Measurements from ENCODE around the gene CDC6. TPM values are rescaled to one million over a fixed set of nuclear protein-coding genes. Genes with fewer than 3 reads are reported as not detected.

The CDC6 gene
- 1 to 10 TPM; 1.2 to 2.7 TPM for total RNA-seq
- total RNA-seq, result 1.5 to 1.7 reads per million in 2 donors

- Mint-ChIP-seq H3K27ac (peak within 1 kb of the TSS; percentile 96), H3K36me3 (ENCODE audit: low read depth) (no peaks in the 10 kb centered on the region), H3K27me3 (no peaks in the 10 kb centered on the region), H3K4me1 (peaks cover 27% of the 10 kb centered on the region), H3K4me3 (peak within 1 kb of the TSS; percentile 100)
- DNase-seq (peak; percentile 94 to 96 (median 95)), ATAC-seq (peak; percentile 94)
- H3K9me3 ChIP-seq (ENCODE audit: control insufficient read depth, low read length, poor library complexity, severe bottlenecking), result no peaks in the 10 kb centered on the region
Observed at GRCh38 chr17:40287494-40288369, at the start of gene CDC6. Gene CDC6 (plus strand): TSS chr17:40287879. CDS start chr17:40289421, 1,542 bp downstream.

GRCh38 chr17:40241252-40241834, 46.3 kb upstream of the CDC6 start:
- Mint-ChIP-seq H3K36me3 (ENCODE audit: low read depth) (no peaks in the 10 kb centered on the region), H3K27ac (peak overlapping the region; percentile 43), H3K4me3 (no peak overlapping the region), H3K27me3 (no peaks in the 10 kb centered on the region), H3K4me1 (peaks cover 26% of the 10 kb centered on the region)
- no peak for ATAC-seq
- no peaks in the 10 kb centered on the region for H3K9me3 ChIP-seq (ENCODE audit: control insufficient read depth, low read length, poor library complexity, severe bottlenecking)
- DNase-seq, result no peak

GRCh38 chr17:40242774-40243173, 44.9 kb upstream of the CDC6 start:
- H3K4me1 Mint-ChIP-seq, result peaks cover 26% of the 10 kb centered on the region
- H3K27ac Mint-ChIP-seq, result peak overlapping the region; percentile 47
- no peak overlapping the region for H3K4me3 Mint-ChIP-seq

GRCh38 chr17:40243761-40244160, 43.9 kb upstream of the CDC6 start:
- no peaks in the 10 kb centered on the region for H3K9me3 ChIP-seq (ENCODE audit: control insufficient read depth, low read length, poor library complexity, severe bottlenecking)
- Mint-ChIP-seq H3K27me3 (no peaks in the 10 kb centered on the region), H3K27ac (peak overlapping the region; percentile 47), H3K36me3 (ENCODE audit: low read depth) (no peaks in the 10 kb centered on the region), H3K4me1 (peaks cover 26% of the 10 kb centered on the region), H3K4me3 (no peak overlapping the region)
- DNase-seq (no peak), ATAC-seq (no peak)

More at GRCh38 chr17:40242774-40243173, 44.9 kb upstream of the CDC6 start:
- H3K27me3 Mint-ChIP-seq, result no peaks in the 10 kb centered on the region
- no peak for DNase-seq
- ATAC-seq, result no peak
- H3K9me3 ChIP-seq (ENCODE audit: control insufficient read depth, low read length, poor library complexity, severe bottlenecking), result no peaks in the 10 kb centered on the region
- no peaks in the 10 kb centered on the region for H3K36me3 Mint-ChIP-seq (ENCODE audit: low read depth)

GRCh38 chr17:40244255-40244654, 43.4 kb upstream of the CDC6 start:
- Mint-ChIP-seq H3K4me1 (peaks cover 26% of the 10 kb centered on the region), H3K27ac (peak overlapping the region; percentile 47), H3K4me3 (no peak overlapping the region), H3K27me3 (no peaks in the 10 kb centered on the region), H3K36me3 (ENCODE audit: low read depth) (no peaks in the 10 kb centered on the region)
- ATAC-seq, result no peak
- DNase-seq, result no peak
- H3K9me3 ChIP-seq (ENCODE audit: control insufficient read depth, low read length, poor library complexity, severe bottlenecking), result no peaks in the 10 kb centered on the region

GRCh38 chr17:40247926-40248495, 39.7 kb upstream of the CDC6 start:
- Mint-ChIP-seq H3K4me3 (no peak overlapping the region), H3K27me3 (no peaks in the 10 kb centered on the region), H3K27ac (no peak overlapping the region), H3K4me1 (peaks cover 10% of the 10 kb centered on the region), H3K36me3 (ENCODE audit: low read depth) (no peaks in the 10 kb centered on the region)
- ATAC-seq, result no peak
- DNase-seq, result no peak
- no peaks in the 10 kb centered on the region for H3K9me3 ChIP-seq (ENCODE audit: control insufficient read depth, low read length, poor library complexity, severe bottlenecking)

GRCh38 chr17:40248507-40248906, 39.2 kb upstream of the CDC6 start:
- no peaks in the 10 kb centered on the region for H3K9me3 ChIP-seq (ENCODE audit: control insufficient read depth, low read length, poor library complexity, severe bottlenecking)
- DNase-seq, result no peak
- Mint-ChIP-seq H3K27me3 (no peaks in the 10 kb centered on the region), H3K4me1 (peaks cover 6% of the 10 kb centered on the region), H3K4me3 (no peak overlapping the region), H3K27ac (no peak overlapping the region), H3K36me3 (ENCODE audit: low read depth) (no peaks in the 10 kb centered on the region)
- no peak for ATAC-seq

GRCh38 chr17:40251576-40251975, 36.1 kb upstream of the CDC6 start:
- peaks cover 5% of the 10 kb centered on the region for H3K4me1 Mint-ChIP-seq
- peak overlapping the region; percentile 27 for H3K27ac Mint-ChIP-seq
- no peak overlapping the region for H3K4me3 Mint-ChIP-seq
- H3K9me3 ChIP-seq (ENCODE audit: control insufficient read depth, low read length, poor library complexity, severe bottlenecking), result no peaks in the 10 kb centered on the region
- no peak for DNase-seq
- no peak for ATAC-seq
- H3K36me3 Mint-ChIP-seq (ENCODE audit: low read depth), result no peaks in the 10 kb centered on the region
- H3K27me3 Mint-ChIP-seq, result no peaks in the 10 kb centered on the region

GRCh38 chr17:40253565-40253964, 34.1 kb upstream of the CDC6 start:
- Mint-ChIP-seq H3K4me1 (peaks cover 7% of the 10 kb centered on the region), H3K27me3 (no peaks in the 10 kb centered on the region), H3K27ac (no peak overlapping the region), H3K4me3 (no peak overlapping the region), H3K36me3 (ENCODE audit: low read depth) (no peaks in the 10 kb centered on the region)
- DNase-seq (no peak), ATAC-seq (no peak)
- no peaks in the 10 kb centered on the region for H3K9me3 ChIP-seq (ENCODE audit: control insufficient read depth, low read length, poor library complexity, severe bottlenecking)

GRCh38 chr17:40259505-40259904, 28.2 kb upstream of the CDC6 start:
- no peak for ATAC-seq
- peaks cover 5% of the 10 kb centered on the region for H3K36me3 Mint-ChIP-seq (ENCODE audit: low read depth)
- DNase-seq, result no peak
- peaks cover 13% of the 10 kb centered on the region for H3K4me1 Mint-ChIP-seq
- no peak overlapping the region for H3K27ac Mint-ChIP-seq
- H3K9me3 ChIP-seq (ENCODE audit: control insufficient read depth, low read length, poor library complexity, severe bottlenecking), result no peaks in the 10 kb centered on the region
- H3K27me3 Mint-ChIP-seq, result no peaks in the 10 kb centered on the region
- no peak overlapping the region for H3K4me3 Mint-ChIP-seq

GRCh38 chr17:40260528-40260927, 27.2 kb upstream of the CDC6 start:
- DNase-seq (no peak), ATAC-seq (no peak)
- peaks cover 16% of the 10 kb centered on the region for H3K4me1 Mint-ChIP-seq
- peak overlapping the region; percentile 36 for H3K4me3 Mint-ChIP-seq
- H3K27ac Mint-ChIP-seq, result no peak overlapping the region
- peaks cover 5% of the 10 kb centered on the region for H3K36me3 Mint-ChIP-seq (ENCODE audit: low read depth)
- H3K9me3 ChIP-seq (ENCODE audit: control insufficient read depth, low read length, poor library complexity, severe bottlenecking), result no peaks in the 10 kb centered on the region
- H3K27me3 Mint-ChIP-seq, result no peaks in the 10 kb centered on the region

GRCh38 chr17:40264458-40265185, 23.1 kb upstream of the CDC6 start:
- peaks cover 10% of the 10 kb centered on the region for H3K4me1 Mint-ChIP-seq
- no peaks in the 10 kb centered on the region for H3K27me3 Mint-ChIP-seq
- peaks cover 5% of the 10 kb centered on the region for H3K36me3 Mint-ChIP-seq (ENCODE audit: low read depth)
- no peak for DNase-seq
- no peak overlapping the region for H3K4me3 Mint-ChIP-seq
- ATAC-seq, result no peak
- H3K9me3 ChIP-seq (ENCODE audit: control insufficient read depth, low read length, poor library complexity, severe bottlenecking), result no peaks in the 10 kb centered on the region
- no peak overlapping the region for H3K27ac Mint-ChIP-seq

GRCh38 chr17:40265337-40265736, 22.3 kb upstream of the CDC6 start:
- ATAC-seq, result no peak
- H3K4me3 Mint-ChIP-seq, result no peak overlapping the region
- DNase-seq, result no peak
- no peaks in the 10 kb centered on the region for H3K9me3 ChIP-seq (ENCODE audit: control insufficient read depth, low read length, poor library complexity, severe bottlenecking)
- peaks cover 10% of the 10 kb centered on the region for H3K4me1 Mint-ChIP-seq
- peaks cover 5% of the 10 kb centered on the region for H3K36me3 Mint-ChIP-seq (ENCODE audit: low read depth)
- H3K27me3 Mint-ChIP-seq, result no peaks in the 10 kb centered on the region
- no peak overlapping the region for H3K27ac Mint-ChIP-seq

Data from T-helper 17 cell (primary cell).